Measurements from ENCODE around the gene KIF1A. TPM values are rescaled to one million over a fixed set of nuclear protein-coding genes. Genes with fewer than 3 reads are reported as not detected.
A peak's percentile ranks its signal among the peaks of the same experiment; 100 is the strongest.

Gene KIF1A
- total and polyA plus RNA-seq, 2 of the 13 experiments (the other 11 are each of a cell fraction or from before 2014, with no cell fraction given): 0.01 TPM; not detected in 1

- TF ChIP-seq FOXP4 (CRISPR knock-in tag; IDR thresholded peaks at IDR 0.05) (no peak), CTCF (CRISPR knock-in tag; IDR thresholded peaks at IDR 0.05) (peak; percentile 77)
Measured at GRCh38 chr2:240760576-240761246, 59.3 kb downstream of the KIF1A start (continued).

GRCh38 chr2:240760121-240760520, 59.9 kb downstream of the KIF1A start:
- Histone ChIP-seq H3K27me3 (ENCODE audit: control insufficient read depth in 1 of 2, insufficient read depth in 2 of 2, low read length in 2 of 2) (peaks cover 27 to 96% of the 10 kb centered on the region in 2 experiments; a peak in 3 of 5 replicates), H3K79me2 (ENCODE audit: insufficient read depth, low read length) (no peaks in the 10 kb centered on the region), H3K4me2 (ENCODE audit: low read depth, low read length) (no peak overlapping the region), H3K27ac (ENCODE audit: extremely low read length, insufficient read depth, low read length) (no peak overlapping the region), H2AFZ (ENCODE audit: low read length) (no peak overlapping the region), H3K36me3 (replicated peaks in 1 of 2; ENCODE audit: control insufficient read depth in 1 of 2, insufficient read depth in 2 of 2, low read length in 2 of 2) (no peaks in the 10 kb centered on the region), H4K20me1 (ENCODE audit: insufficient read depth, low read length) (no peaks in the 10 kb centered on the region; the same call in 1 of the 2 replicates), H3K9me3 (ENCODE audit: low read length) (no peaks in the 10 kb centered on the region), H3K4me1 (ENCODE audit: insufficient read depth, low read length) (no peaks in the 10 kb centered on the region), H3K4me3 (replicated peaks in 1 of 3; ENCODE audit: insufficient read depth in 1 of 3, low read depth in 2 of 3, low read length in 3 of 3) (no peak overlapping the region), H3K9ac (ENCODE audit: insufficient read depth, low read depth, low read length) (no peak overlapping the region)
- 38% methylated on average over 7 of the region's 7 CpGs for WGBS (ENCODE audit: low lambda C conversion rate)
- DNase-seq (ENCODE audit: low spot score): no peak
- in situ Hi-C loops (cut with HindIII; ENCODE audit: extremely low pct_ligation_motif_present, low pct_unique_long_range_greater_than_20kb): no loop called here
- ChIA-PET CTCF (ENCODE audit: low intra/inter-chr PET ratio, low total read pairs) (interaction anchor here (1.4 kb wide), 1 partner anchor 246 kb away, joined by 5 read pairs; no protein-coding TSS in a partner anchor), POLR2A (no interaction called here)
- no peak for FAIRE-seq
- ATAC-seq: no peak
- intact Hi-C loops (cut with micrococcal nuclease; ENCODE audit: unreplicated experiment): no loop called here
- no TSS peak for BruUV-seq (replicated peaks)
- TF ChIP-seq JDP2 (CRISPR knock-in tag; IDR thresholded peaks at IDR 0.05; ENCODE audit: borderline replicate concordance) (no peak), TBX2 (CRISPR knock-in tag; IDR thresholded peaks at IDR 0.05; ENCODE audit: borderline replicate concordance) (no peak), MAZ (IDR thresholded peaks at IDR 0.05; ENCODE audit: borderline replicate concordance, low read depth, low read length) (no peak), MAZ (CRISPR knock-in tag; IDR thresholded peaks at IDR 0.05; ENCODE audit: low read depth) (no peak), HMGXB4 (CRISPR knock-in tag; IDR thresholded peaks at IDR 0.05; ENCODE audit: borderline replicate concordance in 1 of 2, low read depth in 1 of 2) (no peak), RARG (CRISPR knock-in tag; IDR thresholded peaks at IDR 0.05; ENCODE audit: low read depth) (no peak), ZBTB8A (CRISPR knock-in tag; IDR thresholded peaks at IDR 0.05; ENCODE audit: borderline replicate concordance, low read depth) (no peak), ZNF660 (CRISPR knock-in tag; IDR thresholded peaks at IDR 0.05; ENCODE audit: borderline replicate concordance, low read depth) (no peak), SMYD3 (CRISPR knock-in tag; IDR thresholded peaks at IDR 0.05) (no peak), ZNF343 (CRISPR knock-in tag; IDR thresholded peaks at IDR 0.05) (no peak), ZNF460 (CRISPR knock-in tag; IDR thresholded peaks at IDR 0.05; ENCODE audit: borderline replicate concordance) (no peak)
- TF ChIP-seq, protein P1, sequence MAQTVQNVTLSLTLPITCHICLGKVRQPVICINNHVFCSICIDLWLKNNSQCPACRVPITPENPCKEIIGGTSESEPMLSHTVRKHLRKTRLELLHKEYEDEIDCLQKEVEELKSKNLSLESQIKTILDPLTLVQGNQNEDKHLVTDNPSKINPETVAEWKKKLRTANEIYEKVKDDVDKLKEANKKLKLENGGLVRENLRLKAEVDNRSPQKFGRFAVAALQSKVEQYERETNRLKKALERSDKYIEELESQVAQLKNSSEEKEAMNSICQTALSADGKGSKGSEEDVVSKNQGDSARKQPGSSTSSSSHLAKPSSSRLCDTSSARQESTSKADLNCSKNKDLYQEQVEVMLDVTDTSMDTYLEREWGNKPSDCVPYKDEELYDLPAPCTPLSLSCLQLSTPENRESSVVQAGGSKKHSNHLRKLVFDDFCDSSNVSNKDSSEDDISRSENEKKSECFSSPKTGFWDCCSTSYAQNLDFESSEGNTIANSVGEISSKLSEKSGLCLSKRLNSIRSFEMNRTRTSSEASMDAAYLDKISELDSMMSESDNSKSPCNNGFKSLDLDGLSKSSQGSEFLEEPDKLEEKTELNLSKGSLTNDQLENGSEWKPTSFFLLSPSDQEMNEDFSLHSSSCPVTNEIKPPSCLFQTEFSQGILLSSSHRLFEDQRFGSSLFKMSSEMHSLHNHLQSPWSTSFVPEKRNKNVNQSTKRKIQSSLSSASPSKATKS (CRISPR knock-in tag; IDR thresholded peaks at IDR 0.05): no peak
